Lung (tissue), 12 donors: ENCODE data around the gene ELL. TPM values are rescaled to one million over a fixed set of nuclear protein-coding genes. Genes with fewer than 3 reads are reported as not detected.

Experiments
- ATAC-seq: fragments of 200-7000 bp; cut with Tn5 transposase; one replicate; pipeline ENCODE4 v1.9.1; 2020; ENCODE audit warnings: moderate number of reproducible peaks; ENCODE audit not compliant: insufficient read depth, low FRiP score
- DNase-seq, 3 donors: peaks; one replicate each; pipeline ENCODE4 v3.0.0-alpha.2; 2013 to 2017
- H3K27ac ChIP-seq, 2 donors: one replicate each; pipeline ENCODE4 v1.5.1; 2013; ENCODE audit warnings: mild to moderate bottlenecking in 2 of 2, moderate library complexity in 2 of 2, control low read depth in 1 of 2, inconsistent platforms in 1 of 2, low read depth in 1 of 2, low read length in 1 of 2
- H3K27me3 ChIP-seq, 3 donors: one replicate each; pipeline ENCODE4 v1.5.1; 2013; ENCODE audit warnings: low read length in 2 of 3; ENCODE audit not compliant: control insufficient read depth in 3 of 3, insufficient read depth in 3 of 3
- H3K36me3 ChIP-seq, 4 donors: one replicate each; pipeline ENCODE4 v1.5.1; 2013; ENCODE audit warnings: low read length in 4 of 4, mild to moderate bottlenecking in 1 of 4, moderate library complexity in 1 of 4; ENCODE audit not compliant: control insufficient read depth in 4 of 4, insufficient read depth in 4 of 4
- H3K4me1 ChIP-seq, 5 donors: one replicate each; pipeline ENCODE4 v1.5.1; 2013; ENCODE audit warnings: low read length in 5 of 5, mild to moderate bottlenecking in 2 of 5, moderate library complexity in 1 of 5; ENCODE audit not compliant: control insufficient read depth in 5 of 5, insufficient read depth in 5 of 5
- H3K4me3 ChIP-seq: one replicate; pipeline ENCODE4 v1.5.1; 2013; ENCODE audit warnings: mild to moderate bottlenecking, control low read depth, moderate library complexity
- H3K9ac ChIP-seq, 2 donors: one replicate each; pipeline ENCODE4 v1.5.1; 2013; ENCODE audit warnings: low read length in 2 of 2, control low read depth in 1 of 2; ENCODE audit not compliant: insufficient read depth in 1 of 2
- H3K9me3 ChIP-seq, 4 donors: one replicate each; pipeline ENCODE4 v1.5.1; 2013; ENCODE audit warnings: low read length in 3 of 4, mild to moderate bottlenecking in 1 of 4, moderate library complexity in 1 of 4; ENCODE audit not compliant: control insufficient read depth in 4 of 4, insufficient read depth in 3 of 4
- CTCF ChIP-seq: IDR thresholded peaks from 2 replicates; pipeline ENCODE4 v1.5.1; 2012; ENCODE audit warnings: mild to moderate bottlenecking; ENCODE audit errors: control extremely low read depth, extremely low read depth
- WGBS, 2 donors: extraction: QIAGEN DNeasy Blood & Tissue Kit; methylation state at CpG; one replicate each; pipeline ENCODE4 v1.1.7; 2013; 5-methylcytosine and 5-hydroxymethylcytosine counted together
- polyA plus RNA-seq, 2 donors: library from polyadenylated mRNA; stranded (reverse); fragments of 200-250 nt; gene quantifications; one replicate each; pipeline ENCODE4 v1.2.1, GENCODE V29; 2013
- total RNA-seq, 2 donors: library from RNA; depleted of rRNA in 1 of 2; stranded (reverse); fragments of >200 nt in 1 of 2; gene quantifications; one replicate each; pipeline ENCODE4 v1.2.1, GENCODE V29; 2014 to 2021
- donor health status: control.
- donor health status: control.
- donor health status: Bipolar disorder and iron deficiency.
- donor health status: healthy.
- donor health status: DM: yes; HTN: yes; CAD: no.

The ELL gene
- total and polyA plus RNA-seq, 4 donors, result 9.3 to 26.8 (median 20.7) TPM

GRCh38 chr19:18557411-18558201, 35.7 kb upstream of the ELL start, which contains the start of gene KXD1:
TSS of gene KXD1 (plus strand) at chr19:18557870. CDS start at chr19:18562057, 4,187 bp downstream.
- peak within 1 kb of the TSS; percentile 86 for H3K4me3 ChIP-seq
- peak within 1 kb of the TSS; percentile 85 to 96 for H3K27ac ChIP-seq
- peaks cover 0 to 8% (median 2%) of the 10 kb centered on the region in 4 donors for H3K36me3 ChIP-seq
- peaks cover 0 to 14% (median 0%) of the 10 kb centered on the region in 5 donors for H3K4me1 ChIP-seq
- peak; percentile 97 for ATAC-seq
- DNase-seq, result peak; percentile 96 to 99 (median 97)
- no peaks in the 10 kb centered on the region for H3K27me3 ChIP-seq
- TF ChIP-seq CTCF, result no peak
- H3K9ac ChIP-seq, result peak within 1 kb of the TSS; percentile 65 to 87
- H3K9me3 ChIP-seq, result no peaks in the 10 kb centered on the region
- 0 to 2% methylated on average over 52 to 58 of the region's 58 CpGs for WGBS, 2 donors

- H3K4me3 ChIP-seq, result no peak overlapping the region
- H3K9me3 ChIP-seq, result no peaks in the 10 kb centered on the region
- WGBS, 2 donors, result 63 to 81% methylated on average over 6 of the region's 6 CpGs
- ATAC-seq, result no peak
- no peaks in the 10 kb centered on the region for H3K27me3 ChIP-seq
- DNase-seq, result no peak
- no peaks in the 10 kb centered on the region for H3K4me1 ChIP-seq
- no peak overlapping the region for H3K27ac ChIP-seq
- TF ChIP-seq CTCF, result no peak
- H3K36me3 ChIP-seq, result no peaks in the 10 kb centered on the region
- H3K9ac ChIP-seq, result no peak overlapping the region
Observed at GRCh38 chr19:18551631-18552030, 29.8 kb upstream of the ELL start.

GRCh38 chr19:18543814-18544475, 22.1 kb upstream of the ELL start:
- ATAC-seq (peak; percentile 49), DNase-seq (peak; percentile 40 to 47 (median 41))
- TF ChIP-seq CTCF, result no peak
- no peak overlapping the region for H3K4me3 ChIP-seq
- peaks cover 0 to 16% (median 11%) of the 10 kb centered on the region in 4 donors for H3K36me3 ChIP-seq
- 7 to 9% methylated on average over 12 of the region's 12 CpGs for WGBS, 2 donors
- no peak overlapping the region for H3K9ac ChIP-seq
- H3K27me3 ChIP-seq, result no peaks in the 10 kb centered on the region
- H3K4me1 ChIP-seq, result peaks cover 0 to 7% (median 0%) of the 10 kb centered on the region in 5 donors
- peak overlapping the region in 1 of 2 donors; percentile 61 for H3K27ac ChIP-seq
- H3K9me3 ChIP-seq, result no peaks in the 10 kb centered on the region
